ENCODE data around the gene ABCA10. TPM values are rescaled to one million over a fixed set of nuclear protein-coding genes. Genes with fewer than 3 reads are reported as not detected.

ABCA10 gene
- total RNA-seq, 1 donor from 2014 or later: 0.79 TPM

- TF ChIP-seq CTCF (IDR thresholded peaks at IDR 0.05; ENCODE audit: insufficient read depth, low read length, severe bottlenecking): no peak
- H3K4me3 ChIP-seq (ENCODE audit: low read depth, low read length): no peak overlapping the region
- no peaks in the 10 kb centered on the region for H3K36me3 ChIP-seq (ENCODE audit: control insufficient read depth, insufficient read depth, low read length)
- DNase-seq (ENCODE audit: low read depth) (no peak), FAIRE-seq (no peak)
- H3K27me3 ChIP-seq (ENCODE audit: control insufficient read depth, insufficient read depth, low read length): no peaks in the 10 kb centered on the region
Measured at GRCh38 chr17:69222707-69223258, 5.8 kb downstream of the ABCA10 start.

GRCh38 chr17:69220098-69220497 is 8.5 kb downstream of the ABCA10 start:
- DNase-seq (ENCODE audit: low read depth) (no peak), FAIRE-seq (no peak)
- Histone ChIP-seq H3K27me3 (ENCODE audit: control insufficient read depth, insufficient read depth, low read length) (no peaks in the 10 kb centered on the region), H3K36me3 (ENCODE audit: control insufficient read depth, insufficient read depth, low read length) (no peaks in the 10 kb centered on the region), H3K4me3 (ENCODE audit: low read depth, low read length) (no peak overlapping the region)
- TF ChIP-seq CTCF (IDR thresholded peaks at IDR 0.05; ENCODE audit: insufficient read depth, low read length, severe bottlenecking): no peak

GRCh38 chr17:69218986-69219385 is 9.6 kb downstream of the ABCA10 start:
- H3K36me3 ChIP-seq (ENCODE audit: control insufficient read depth, insufficient read depth, low read length): no peaks in the 10 kb centered on the region
- no peak for FAIRE-seq
- peak; percentile 56 for DNase-seq (ENCODE audit: low read depth)
- H3K27me3 ChIP-seq (ENCODE audit: control insufficient read depth, insufficient read depth, low read length): no peaks in the 10 kb centered on the region
- TF ChIP-seq CTCF (IDR thresholded peaks at IDR 0.05; ENCODE audit: insufficient read depth, low read length, severe bottlenecking): no peak
- H3K4me3 ChIP-seq (ENCODE audit: low read depth, low read length): no peak overlapping the region

- TF ChIP-seq CTCF (IDR thresholded peaks at IDR 0.05; ENCODE audit: insufficient read depth, low read length, severe bottlenecking): no peak
- FAIRE-seq: no peak
- no peak for DNase-seq (ENCODE audit: low read depth)
- Histone ChIP-seq H3K36me3 (ENCODE audit: control insufficient read depth, insufficient read depth, low read length) (no peaks in the 10 kb centered on the region), H3K4me3 (ENCODE audit: low read depth, low read length) (no peak overlapping the region), H3K27me3 (ENCODE audit: control insufficient read depth, insufficient read depth, low read length) (no peaks in the 10 kb centered on the region)
Measured at GRCh38 chr17:69213059-69213813, 15.4 kb downstream of the ABCA10 start.

GRCh38 chr17:69208640-69209039 is 20.0 kb downstream of the ABCA10 start:
- Histone ChIP-seq H3K27me3 (ENCODE audit: control insufficient read depth, insufficient read depth, low read length) (no peaks in the 10 kb centered on the region), H3K4me3 (ENCODE audit: low read depth, low read length) (no peak overlapping the region), H3K36me3 (ENCODE audit: control insufficient read depth, insufficient read depth, low read length) (no peaks in the 10 kb centered on the region)
- TF ChIP-seq CTCF (IDR thresholded peaks at IDR 0.05; ENCODE audit: insufficient read depth, low read length, severe bottlenecking): no peak
- FAIRE-seq (no peak), DNase-seq (ENCODE audit: low read depth) (no peak)

Data from bronchial epithelial cell (primary cell).